Left lung (tissue), 10 donors: ENCODE measurements around the gene GIPC3. TPM values are rescaled to one million over a fixed set of nuclear protein-coding genes. Genes with fewer than 3 reads are reported as not detected.
A peak's percentile ranks its signal among the peaks of the same experiment; 100 is the strongest.

ENCODE experiments used
- ATAC-seq: fragments of 200-7000 bp; cut with Tn5 transposase; one replicate; pipeline ENCODE4 v1.9.1; 2020; ENCODE audit warnings: moderate library complexity
- DNase-seq, 4 donors: peaks; one replicate each; pipeline ENCODE4 v3.0.0-alpha.2; 2013 to 2020
- H3K27ac ChIP-seq, 2 donors: fragments of 200-600 bp; sonication (generic) in 1 of 2; one replicate each; pipeline versions ENCODE4 v1.5.0 to v1.8.0; 2020 to 2021
- H3K27me3 ChIP-seq, 2 donors: fragments of 200-600 bp; sonication (generic) in 1 of 2; one replicate each; pipeline versions ENCODE4 v1.5.0 to v1.8.0; 2020 to 2021
- H3K36me3 ChIP-seq, 2 donors: fragments of 200-600 bp; sonication (generic) in 1 of 2; one replicate each; pipeline versions ENCODE4 v1.5.0 to v1.8.0; 2020 to 2021
- H3K4me1 ChIP-seq, 2 donors: fragments of 200-600 bp; one replicate each; pipeline ENCODE4 v1.8.0; 2021
- H3K4me3 ChIP-seq, 2 donors: fragments of 200-600 bp; sonication (generic) in 1 of 2; one replicate each; pipeline versions ENCODE4 v1.5.0 to v1.8.0; 2020 to 2021; ENCODE audit warnings: mild to moderate bottlenecking in 1 of 2
- H3K9me3 ChIP-seq, 2 donors: fragments of 200-600 bp; sonication (generic) in 1 of 2; one replicate each; pipeline versions ENCODE4 v1.5.0 to v1.8.0; 2020 to 2021
- intact Hi-C, 2 donors: fragments of 100-400 bp; cut with DNase I; formaldehyde crosslinking; loops; one replicate each; pipeline versions ENCODE4 v1.11.2 to v1.14.2; 2022
- polyA plus RNA-seq, 6 donors: library from polyadenylated mRNA; unstranded; fragments of 120-200 nt; gene quantifications; one replicate each; pipeline ENCODE4 v1.2.1, GENCODE V29; 2013; ENCODE audit not compliant: insufficient read length in 6 of 6
- total RNA-seq, 2 donors: library from RNA; stranded (reverse); fragmentation: NEBNext Ultra II Directional; extraction: Animal tissue kit (Norgen Biotek cat#: 25700); gene quantifications; one replicate each; pipeline ENCODE4 v1.2.1, GENCODE V29; 2021
- TF ChIP-seq, protein P1 (sequence below), 2 donors: fragments of 200-600 bp; sonication (generic) in 1 of 2; IDR thresholded peaks; one replicate each; pipeline versions ENCODE4 v1.5.0 to v1.8.0; 2021; ENCODE audit warnings: antibody characterized with exemption in 2 of 2
- donor health status: DM: no; HTN: yes; CAD: no.
- donor health status: DM: no; HTN: no; CAD: no.

Gene GIPC3
- total and polyA plus RNA-seq, 8 donors: 3.1 to 8.5 (median 4.4) TPM

- DNase-seq: no peak
- H3K27ac ChIP-seq: no peak overlapping the region
- ATAC-seq: no peak
- H3K4me3 ChIP-seq: no peak overlapping the region
- H3K4me1 ChIP-seq: no peaks in the 10 kb centered on the region
- H3K9me3 ChIP-seq: no peaks in the 10 kb centered on the region
- H3K27me3 ChIP-seq: no peaks in the 10 kb centered on the region
- TF ChIP-seq, protein P1, sequence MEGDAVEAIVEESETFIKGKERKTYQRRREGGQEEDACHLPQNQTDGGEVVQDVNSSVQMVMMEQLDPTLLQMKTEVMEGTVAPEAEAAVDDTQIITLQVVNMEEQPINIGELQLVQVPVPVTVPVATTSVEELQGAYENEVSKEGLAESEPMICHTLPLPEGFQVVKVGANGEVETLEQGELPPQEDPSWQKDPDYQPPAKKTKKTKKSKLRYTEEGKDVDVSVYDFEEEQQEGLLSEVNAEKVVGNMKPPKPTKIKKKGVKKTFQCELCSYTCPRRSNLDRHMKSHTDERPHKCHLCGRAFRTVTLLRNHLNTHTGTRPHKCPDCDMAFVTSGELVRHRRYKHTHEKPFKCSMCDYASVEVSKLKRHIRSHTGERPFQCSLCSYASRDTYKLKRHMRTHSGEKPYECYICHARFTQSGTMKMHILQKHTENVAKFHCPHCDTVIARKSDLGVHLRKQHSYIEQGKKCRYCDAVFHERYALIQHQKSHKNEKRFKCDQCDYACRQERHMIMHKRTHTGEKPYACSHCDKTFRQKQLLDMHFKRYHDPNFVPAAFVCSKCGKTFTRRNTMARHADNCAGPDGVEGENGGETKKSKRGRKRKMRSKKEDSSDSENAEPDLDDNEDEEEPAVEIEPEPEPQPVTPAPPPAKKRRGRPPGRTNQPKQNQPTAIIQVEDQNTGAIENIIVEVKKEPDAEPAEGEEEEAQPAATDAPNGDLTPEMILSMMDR (IDR thresholded peaks at IDR 0.05): no peak
- intact Hi-C loops: no loop called here
- H3K36me3 ChIP-seq: no peaks in the 10 kb centered on the region
These were observed 10.3 kb downstream of the GIPC3 start for GRCh38 chr19:3595521-3596061.

GRCh38 chr19:3599776-3600187 lies 14.5 kb downstream of the GIPC3 start:
- intact Hi-C loops: no loop called here
- no peak for ATAC-seq
- Histone ChIP-seq H3K4me3 (no peak overlapping the region), H3K36me3 (no peaks in the 10 kb centered on the region), H3K4me1 (peaks cover 3 to 15% of the 10 kb centered on the region in 2 donors), H3K27me3 (peaks cover 0 to 8% of the 10 kb centered on the region in 2 donors), H3K27ac (no peak overlapping the region), H3K9me3 (no peaks in the 10 kb centered on the region)
- no peak for DNase-seq
- TF ChIP-seq, protein P1 (IDR thresholded peaks at IDR 0.05): no peak

DNA sequence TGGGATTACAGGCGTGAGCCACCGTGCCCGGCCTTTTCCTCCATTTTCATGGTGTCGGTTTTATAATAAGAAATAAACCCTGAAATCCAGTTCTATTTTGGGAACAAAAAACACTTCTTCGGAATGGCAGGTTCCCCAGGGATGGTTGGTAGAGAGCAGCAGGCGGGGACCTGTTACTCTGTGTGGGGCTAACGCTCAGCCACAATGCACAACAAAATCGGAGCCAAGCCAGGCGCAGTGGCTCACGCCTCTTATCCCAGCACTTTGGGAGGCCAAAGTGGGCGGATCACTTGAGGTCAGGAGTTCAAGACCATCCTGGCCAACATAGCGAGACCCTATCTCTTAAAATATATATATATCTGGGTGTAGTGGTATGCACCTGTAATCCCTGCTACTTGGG lies 15.7 kb downstream of the GIPC3 start:
- peaks cover 3 to 20% of the 10 kb centered on the region in 2 donors for H3K4me1 ChIP-seq
- no peaks in the 10 kb centered on the region for H3K9me3 ChIP-seq
- TF ChIP-seq, protein P1 (IDR thresholded peaks at IDR 0.05): no peak
- peaks cover 0 to 20% of the 10 kb centered on the region in 2 donors for H3K27me3 ChIP-seq
- ATAC-seq: no peak
- DNase-seq: no peak
- intact Hi-C loops: no loop called here
- no peaks in the 10 kb centered on the region for H3K36me3 ChIP-seq
- H3K27ac ChIP-seq: no peak overlapping the region
- H3K4me3 ChIP-seq: no peak overlapping the region

DNA sequence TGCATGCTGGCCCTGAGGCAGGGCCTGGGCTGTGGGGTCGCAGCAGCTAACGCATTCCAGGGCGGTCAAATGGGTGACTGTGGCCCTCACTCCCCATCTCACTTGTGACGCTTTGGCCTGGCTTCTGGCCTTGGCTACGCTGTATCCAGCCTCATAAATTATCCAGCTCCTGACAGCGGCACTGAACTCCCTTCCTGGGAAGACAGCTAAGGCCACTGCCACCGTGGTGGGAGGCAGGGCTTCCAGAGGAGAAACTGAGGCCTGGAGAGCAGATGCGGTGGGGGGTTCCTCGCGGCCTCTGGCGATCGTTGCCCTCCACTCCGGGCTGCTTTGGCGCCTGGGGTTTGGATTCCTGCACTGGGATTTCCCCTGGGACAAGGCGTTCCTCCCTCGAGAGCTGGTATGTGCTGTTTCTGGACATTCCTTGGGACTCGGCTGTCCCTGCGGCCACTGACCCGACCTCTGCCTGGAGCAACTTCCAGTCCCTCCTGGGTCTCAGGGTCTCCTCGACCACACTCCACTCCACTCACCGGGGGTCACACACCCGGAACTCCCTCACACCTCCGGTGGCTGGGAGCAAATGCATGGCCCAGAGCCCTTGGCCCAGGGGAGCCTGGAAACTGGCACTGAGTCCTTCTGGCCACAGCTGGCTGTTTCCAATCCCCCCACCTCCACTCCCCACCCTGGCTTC lies 18.0 kb downstream of the GIPC3 start:
- intact Hi-C loops: no loop called here
- TF ChIP-seq, protein P1 (IDR thresholded peaks at IDR 0.05): no peak
- no peak for ATAC-seq
- Histone ChIP-seq H3K27ac (no peak overlapping the region), H3K9me3 (no peaks in the 10 kb centered on the region), H3K36me3 (no peaks in the 10 kb centered on the region), H3K4me3 (no peak overlapping the region), H3K27me3 (peaks cover 0 to 42% of the 10 kb centered on the region in 2 donors), H3K4me1 (peaks cover 3 to 42% of the 10 kb centered on the region in 2 donors)
- DNase-seq: peak in 1 of 4 donors; percentile 52

DNA sequence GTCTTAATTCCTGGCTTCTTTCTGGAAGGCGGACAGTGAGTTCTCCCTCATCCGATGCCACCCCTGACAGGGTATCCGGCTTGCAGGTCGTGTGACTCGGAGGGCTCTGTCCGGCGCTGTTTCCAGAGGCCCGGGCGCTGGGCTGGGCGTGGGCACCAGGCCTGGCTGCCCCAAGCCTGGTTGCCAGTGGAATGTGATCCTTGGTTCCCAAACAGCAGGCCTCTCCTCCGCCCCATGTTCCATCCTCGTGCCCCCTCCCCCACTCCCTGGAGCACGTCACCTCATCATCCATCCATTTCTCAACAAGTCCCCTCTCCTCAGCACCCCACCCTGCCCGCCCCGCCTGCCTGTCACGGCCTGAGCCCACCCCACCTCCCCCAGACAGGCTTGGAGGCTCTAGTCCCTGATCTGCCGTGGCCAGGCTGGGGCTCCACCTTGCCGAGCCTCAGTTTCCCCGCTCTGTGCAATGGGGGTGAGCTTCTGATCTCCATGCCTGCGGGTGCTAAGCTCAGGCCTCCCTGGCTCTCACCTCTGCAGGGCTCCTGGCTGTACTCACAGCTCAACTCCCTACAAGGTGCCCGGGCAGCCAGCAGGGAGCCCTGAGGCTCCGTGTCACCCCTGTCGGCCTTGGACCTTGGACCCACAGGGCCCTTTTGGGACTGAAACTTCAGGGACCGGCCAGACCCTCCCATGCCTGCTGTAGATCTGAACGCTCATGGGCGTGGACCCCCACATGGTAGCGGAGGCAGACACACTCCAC lies 19.1 kb downstream of the GIPC3 start:
- peaks cover 3 to 54% of the 10 kb centered on the region in 2 donors for H3K4me1 ChIP-seq
- no peak for ATAC-seq
- TF ChIP-seq, protein P1 (IDR thresholded peaks at IDR 0.05): no peak
- intact Hi-C loops: no loop called here
- DNase-seq: peak in 1 of 4 donors; percentile 53
- H3K27me3 ChIP-seq: peaks cover 0 to 46% of the 10 kb centered on the region in 2 donors
- H3K36me3 ChIP-seq: no peaks in the 10 kb centered on the region
- H3K27ac ChIP-seq: no peak overlapping the region
- H3K9me3 ChIP-seq: no peaks in the 10 kb centered on the region
- peak overlapping the region in 1 of 2 donors; percentile 50 for H3K4me3 ChIP-seq
